ENCODE results near the gene PITRM1.

Gene PITRM1

DNA sequence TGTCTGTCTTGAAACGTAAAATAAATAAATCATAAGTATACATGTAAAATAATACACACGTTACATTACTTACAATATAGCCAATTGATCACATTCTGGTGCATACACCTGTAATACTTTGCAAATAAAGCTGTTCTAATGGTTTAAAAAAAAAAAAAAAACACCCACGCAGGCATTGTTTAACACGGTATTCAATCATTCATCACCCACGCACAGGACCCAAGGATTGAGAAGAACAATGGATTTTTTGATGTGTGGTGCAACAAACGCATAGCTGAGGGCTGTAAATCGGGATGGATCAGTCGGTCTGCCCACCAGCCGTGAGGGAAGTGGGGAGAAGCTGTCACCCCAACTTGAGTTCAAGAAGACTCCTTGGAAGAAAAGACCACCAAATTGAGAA lies 8.7 kb downstream of the PITRM1 start:
- DNase-seq, result no peak

DNA sequence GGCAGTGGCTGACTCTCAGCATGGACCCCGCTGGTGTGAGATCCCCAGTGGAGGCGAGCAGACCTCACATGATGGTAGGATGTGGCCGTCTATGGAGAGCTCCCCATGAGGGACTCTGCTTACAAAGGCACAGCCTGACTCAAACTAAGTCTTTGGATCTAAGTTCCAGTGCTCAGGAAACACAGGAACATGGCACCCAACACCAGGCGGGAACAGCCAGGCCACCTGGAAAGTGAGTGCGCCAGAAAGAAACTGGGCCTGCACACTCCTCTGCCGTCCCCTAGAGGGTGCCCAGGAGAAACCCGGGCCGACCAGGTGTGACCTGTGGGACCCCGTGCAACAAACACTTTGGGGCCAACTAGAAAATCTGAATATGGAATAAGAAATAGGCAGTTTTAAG lies 10.0 kb downstream of the PITRM1 start:
- no peak for DNase-seq

DNA sequence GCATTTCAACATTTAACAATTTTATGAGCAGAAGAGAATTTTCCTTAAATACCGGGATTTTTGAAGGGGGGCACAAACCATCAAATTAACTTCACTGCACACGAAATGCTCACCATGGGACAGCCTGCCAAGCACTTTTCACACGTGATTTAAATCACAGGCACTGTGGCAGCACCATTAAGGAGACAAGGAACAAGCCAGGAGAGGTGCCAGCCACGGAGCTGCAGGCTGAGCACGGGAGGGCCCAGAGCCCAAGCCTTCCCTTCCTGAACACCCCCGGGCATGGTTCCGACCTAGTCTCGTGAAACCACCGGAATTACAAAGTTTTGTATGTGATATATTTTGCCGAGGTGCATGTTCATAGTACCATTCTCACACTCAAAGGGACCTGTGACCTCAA lies 13.4 kb downstream of the PITRM1 start:
- no peak for DNase-seq

DNA sequence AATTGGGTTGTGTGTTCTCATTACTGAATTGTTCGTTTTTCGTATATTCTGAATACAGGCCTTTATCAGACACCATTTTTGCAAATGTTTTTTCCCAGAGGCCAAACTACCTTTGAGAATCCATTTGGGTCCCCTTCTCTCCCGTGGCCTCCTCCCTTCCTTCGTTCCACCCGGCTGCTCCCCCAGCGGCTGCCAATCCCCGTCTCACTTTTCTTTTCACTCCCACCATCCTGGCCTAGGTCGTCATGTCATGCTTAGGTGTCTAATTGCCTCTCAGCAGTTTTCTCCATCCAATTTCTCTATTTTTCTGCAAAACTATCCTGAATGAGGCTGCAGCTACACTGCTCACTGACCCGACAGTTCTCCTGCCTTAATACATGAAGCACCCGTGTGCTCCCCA lies 17.9 kb downstream of the PITRM1 start:
- DNase-seq, result no peak

DNA sequence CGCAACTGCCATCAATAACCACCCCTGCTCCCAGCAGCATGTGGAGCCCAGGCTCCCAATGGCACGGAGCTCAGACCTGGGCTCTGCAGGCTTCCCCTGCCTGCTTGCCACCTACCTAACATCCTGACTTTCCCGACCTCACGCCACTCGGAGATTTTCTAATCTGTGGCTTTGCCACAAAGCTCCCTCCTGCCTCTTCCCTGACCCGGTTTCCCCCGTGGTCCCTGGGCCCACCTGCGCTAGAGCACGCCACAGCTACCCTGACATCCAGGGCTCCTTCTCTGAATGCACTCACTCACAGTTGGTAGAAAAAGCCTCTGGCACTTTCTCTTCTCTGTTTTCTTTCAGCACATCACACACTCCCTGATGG lies 20.0 kb downstream of the PITRM1 start:
- no peak for DNase-seq

- DNase-seq, result no peak
These were observed 20.6 kb downstream of the PITRM1 start for GRCh38 chr10:3151889-3152565.

DNA sequence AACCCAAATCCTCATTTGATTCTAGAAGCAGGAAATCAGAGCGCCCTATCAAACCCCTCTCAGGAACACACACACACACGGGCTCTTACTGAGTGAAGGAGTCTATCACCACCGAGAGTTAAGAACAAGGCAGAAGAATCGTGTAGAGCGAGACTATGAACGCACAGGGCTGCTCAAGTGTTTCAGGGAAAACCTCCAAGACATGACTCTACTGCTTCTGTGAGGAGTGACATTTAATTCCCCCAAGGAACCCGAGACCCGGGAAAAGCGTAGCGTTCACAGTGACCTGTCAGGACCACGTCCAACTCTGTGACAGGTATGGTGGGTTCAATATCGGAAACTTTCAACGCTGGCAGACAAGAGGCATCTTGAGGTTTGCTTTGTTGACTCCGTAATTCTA lies 21.6 kb downstream of the PITRM1 start:
- DNase-seq, result no peak

- no peak for DNase-seq
These were observed 22.2 kb downstream of the PITRM1 start for GRCh38 chr10:3150366-3150765.

- no peak for DNase-seq
These were observed 22.7 kb downstream of the PITRM1 start for GRCh38 chr10:3149918-3150317.

GRCh38 chr10:3148994-3149393 lies 23.6 kb downstream of the PITRM1 start:
- DNase-seq, result no peak

- DNase-seq, result no peak
These were observed 24.5 kb downstream of the PITRM1 start for GRCh38 chr10:3148041-3148440.

DNA sequence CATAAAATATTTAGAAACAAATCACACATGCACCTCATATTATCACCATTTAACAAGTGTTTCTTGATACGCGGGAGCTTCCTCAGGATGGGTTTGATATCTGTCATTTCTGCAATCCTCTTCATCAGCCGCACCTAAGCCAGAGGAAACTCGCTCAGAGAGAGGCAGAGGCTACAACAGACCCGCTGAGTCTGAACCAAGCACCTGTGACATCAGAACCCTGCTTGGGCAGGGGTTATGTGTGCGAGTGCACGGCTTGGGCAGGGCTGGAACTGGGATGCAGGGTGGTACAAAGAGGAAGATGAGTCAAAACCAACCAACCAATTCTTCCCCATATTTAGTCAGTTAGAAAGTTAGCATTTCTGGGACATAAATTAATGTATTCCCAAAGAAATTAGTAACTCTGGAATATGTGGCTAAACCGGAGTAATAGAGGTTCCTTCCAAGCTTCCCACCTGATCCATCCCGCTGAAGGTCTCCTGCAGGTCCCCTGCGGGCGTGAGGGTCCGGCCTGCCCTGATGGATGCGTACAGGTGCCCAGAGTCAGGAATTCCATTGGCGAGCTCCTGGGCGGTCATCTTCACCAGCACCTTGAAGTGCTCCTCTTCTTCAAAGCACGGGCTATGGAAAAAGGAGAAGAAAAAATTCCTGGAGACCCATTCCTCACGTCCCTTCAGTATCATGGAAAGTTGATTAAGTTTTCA lies 25.3 kb downstream of the PITRM1 start:
- no peak for DNase-seq

DNA sequence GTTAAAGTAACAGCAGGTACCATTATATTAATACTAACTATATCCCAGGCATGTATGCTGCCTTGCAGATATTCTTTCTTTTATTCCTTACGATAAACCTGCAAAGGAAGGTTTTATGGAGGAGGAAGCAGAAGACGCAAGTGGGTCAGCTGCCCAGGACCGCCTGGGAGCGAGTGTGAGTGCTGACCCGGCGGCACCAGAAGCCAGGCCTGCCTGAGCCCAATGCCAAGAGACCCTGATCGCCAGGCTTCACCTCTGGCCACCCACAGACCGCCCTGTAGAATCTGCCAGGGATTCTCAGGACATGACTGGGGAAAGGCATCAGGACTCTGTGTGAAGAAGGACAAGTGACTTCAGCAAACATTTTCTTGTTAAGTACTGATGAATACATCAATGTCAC lies 26.3 kb downstream of the PITRM1 start:
- no peak for DNase-seq

DNA sequence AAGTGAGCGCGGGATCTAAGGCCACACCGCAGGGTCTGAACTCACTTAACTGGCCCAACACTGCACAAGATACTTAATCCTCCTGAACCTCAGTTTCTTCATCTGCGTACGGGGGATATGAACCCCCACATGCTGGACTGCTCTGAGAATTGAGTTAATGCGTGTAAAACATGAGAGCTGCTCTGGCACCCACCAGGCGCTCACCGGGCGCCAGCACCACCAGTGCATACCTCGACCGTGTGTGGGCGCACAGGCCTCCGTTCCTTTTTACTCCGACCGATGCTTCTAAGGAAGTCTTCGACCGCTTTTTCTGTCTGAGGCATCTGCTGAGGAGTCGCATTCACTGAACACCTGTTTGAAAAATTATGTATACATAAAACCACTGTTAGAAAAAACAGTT lies 27.2 kb downstream of the PITRM1 start:
- no peak for DNase-seq

GRCh38 chr10:3143791-3144434 lies 28.7 kb downstream of the PITRM1 start:
- DNase-seq, result no peak

GRCh38 chr10:3143366-3143765 lies 29.2 kb downstream of the PITRM1 start:
- DNase-seq, result no peak

- no peak for DNase-seq
These were observed 30.3 kb downstream of the PITRM1 start for GRCh38 chr10:3142146-3142875.

GRCh38 chr10:3141351-3142005 lies 31.1 kb downstream of the PITRM1 start:
- no peak for DNase-seq

DNA sequence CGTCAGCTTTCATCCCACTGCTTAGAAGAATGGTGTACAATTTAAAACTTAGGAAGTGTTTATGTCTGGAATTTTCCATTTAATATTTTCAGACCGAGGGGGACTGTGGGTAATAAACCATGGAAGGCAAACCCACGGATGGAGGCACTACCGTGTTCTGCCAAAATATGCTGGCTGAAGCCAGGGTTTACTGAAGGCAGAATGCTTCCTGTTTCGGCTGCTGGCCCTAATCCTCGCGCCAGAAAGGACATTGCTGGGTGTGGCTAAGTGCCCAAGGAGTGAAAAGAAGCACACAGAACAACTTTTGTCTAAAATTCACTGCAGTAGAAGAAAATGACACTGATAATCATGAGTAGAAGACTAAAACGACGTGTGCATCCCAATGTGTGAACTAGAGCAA lies 32.3 kb downstream of the PITRM1 start:
- DNase-seq, result no peak

DNA sequence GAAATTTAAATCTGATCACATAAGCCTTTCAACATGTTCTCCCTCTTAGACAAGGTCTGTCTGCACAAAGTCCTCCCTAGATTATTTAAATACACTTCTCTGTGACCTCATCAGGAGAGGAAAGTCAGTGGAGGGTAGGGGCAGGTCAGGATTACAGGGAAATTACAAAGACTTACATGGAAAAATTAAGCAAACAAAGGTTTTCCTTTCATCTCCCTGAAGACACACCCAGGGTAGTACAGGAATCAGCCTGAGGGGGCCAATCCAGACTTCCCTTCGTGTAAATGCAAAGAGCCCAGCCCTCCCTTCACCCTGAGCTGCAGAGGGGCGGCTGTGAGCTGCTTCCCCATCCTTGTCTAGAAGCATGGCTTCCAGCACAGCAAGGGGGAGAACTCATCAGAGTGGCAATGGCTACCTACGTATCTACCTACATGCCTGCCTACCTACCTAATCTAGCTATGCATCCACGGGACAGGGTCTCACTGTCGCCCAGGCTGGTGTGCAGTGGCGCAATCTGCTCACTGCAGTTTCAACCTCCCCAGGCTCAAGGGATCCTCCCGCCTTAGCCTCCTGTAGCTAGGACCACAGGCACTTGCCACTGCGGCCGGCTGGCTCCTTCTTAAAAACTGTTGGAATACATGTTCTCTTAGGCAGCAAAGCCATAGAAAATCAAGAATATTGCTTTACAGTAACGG lies 33.2 kb downstream of the PITRM1 start:
- DNase-seq, result no peak

DNA sequence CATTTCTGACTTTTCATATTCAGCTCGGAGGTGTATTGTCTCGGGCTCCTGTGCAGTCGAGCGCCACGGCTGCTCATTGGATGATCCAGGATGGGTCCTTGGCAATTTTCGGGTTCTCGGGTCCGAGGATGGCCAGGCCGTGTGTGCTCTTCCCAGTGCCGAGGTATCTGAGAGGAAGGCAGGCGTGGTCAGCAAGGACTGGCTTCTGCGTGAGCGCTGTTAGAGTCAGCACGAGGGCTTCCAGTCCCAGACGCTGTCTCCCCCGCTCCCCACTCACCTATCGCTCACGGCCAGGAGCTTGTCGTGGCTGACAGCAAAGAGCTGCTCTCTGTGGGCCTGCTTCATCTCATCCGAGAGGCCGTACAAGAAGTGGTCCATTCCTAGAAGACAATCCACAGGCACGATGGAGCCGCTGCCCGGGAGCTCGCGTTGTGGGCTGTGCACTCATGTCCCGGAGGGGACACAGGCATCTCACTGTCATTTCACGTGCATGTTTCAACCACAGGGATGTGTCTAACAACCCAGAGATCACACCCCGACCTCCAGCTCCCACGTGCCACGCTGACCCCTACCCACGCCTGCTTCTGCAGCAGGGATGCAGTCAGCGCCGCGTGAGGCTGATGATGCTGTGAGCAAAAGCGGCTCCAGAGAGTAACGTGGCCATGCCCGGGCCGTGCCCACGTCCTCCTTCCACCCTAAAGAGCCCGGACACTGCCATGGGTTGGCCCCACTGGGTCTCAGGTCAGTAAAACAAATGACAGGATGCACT lies 34.4 kb downstream of the PITRM1 start:
- no peak for DNase-seq
